Mucosa of descending colon (tissue), 3 donors: ENCODE results near the gene LAMTOR2. TPM values are rescaled to one million over a fixed set of nuclear protein-coding genes. Genes with fewer than 3 reads are reported as not detected.

Source experiments
- ATAC-seq: fragments of 200-7000 bp; cut with Tn5 transposase; one replicate; pipeline ENCODE4 v1.9.1; 2020; ENCODE audit warnings: mild to moderate bottlenecking, moderate library complexity
- DNase-seq, 3 donors: peaks; one replicate each; pipeline ENCODE4 v3.0.0-alpha.2; 2020
- H3K36me3 ChIP-seq: fragments of 200-600 bp; one replicate; pipeline ENCODE4 v1.8.0; 2021; ENCODE audit warnings: low read depth, mild to moderate bottlenecking
- H3K4me1 ChIP-seq: fragments of 200-600 bp; one replicate; pipeline ENCODE4 v1.8.0; 2021; ENCODE audit warnings: low read depth, mild to moderate bottlenecking
- H3K4me3 ChIP-seq: fragments of 200-600 bp; one replicate; pipeline ENCODE4 v1.8.0; 2021; ENCODE audit warnings: mild to moderate bottlenecking
- H3K9me3 ChIP-seq: fragments of 200-600 bp; one replicate; pipeline ENCODE4 v1.8.0; 2021; ENCODE audit warnings: mild to moderate bottlenecking
- CTCF ChIP-seq: fragments of 200-600 bp; IDR thresholded peaks from one replicate; pipeline ENCODE4 v1.8.0; 2022; ENCODE audit warnings: antibody characterized with exemption, mild to moderate bottlenecking
- intact Hi-C, 2 donors: fragments of 100-400 bp; cut with DNase I in 1 of 2; cut with micrococcal nuclease in 1 of 2; formaldehyde crosslinking; loops; one replicate each; pipeline versions ENCODE4 v1.11.0 to v1.11.1; 2022; cut with DNase I, micrococcal nuclease
- total RNA-seq, 3 donors: library from RNA; stranded (reverse); fragmentation: NEBNext Ultra II Directional in 2 of 3; extraction: Animal tissue kit (Norgen Biotek cat#: 25700) in 2 of 3; gene quantifications; one replicate each; pipeline versions ENCODE4 v1.2.1 to v1.2.4, GENCODE V29; 2021 to 2023
- donor health status: DM: no; HTN: no; CAD: no; lungs with moderate emphysema.
- donor health status: DM: no; HTN: no; CAD: no.
- donor health status: DM: no; HTN: yes; CAD: no.

The LAMTOR2 gene
- total RNA-seq, 3 donors from 2014 or later, result 49.8 to 73.4 (median 60.7) TPM

- no peaks in the 10 kb centered on the region for H3K4me1 ChIP-seq
- H3K9me3 ChIP-seq, result no peaks in the 10 kb centered on the region
- no peak for TF ChIP-seq CTCF
- H3K4me3 ChIP-seq, result no peak overlapping the region
- peaks cover 14% of the 10 kb centered on the region for H3K36me3 ChIP-seq
- DNase-seq (no peak), ATAC-seq (no peak)
- intact Hi-C loops, result no loop called here
Observed at GRCh38 chr1:156012051-156012817, 42.3 kb upstream of the LAMTOR2 start.

GRCh38 chr1:156014829-156015228, 39.8 kb upstream of the LAMTOR2 start:
- H3K4me1 ChIP-seq, result peaks cover 5% of the 10 kb centered on the region
- no peaks in the 10 kb centered on the region for H3K9me3 ChIP-seq
- peaks cover 14% of the 10 kb centered on the region for H3K36me3 ChIP-seq
- no peak overlapping the region for H3K4me3 ChIP-seq
- intact Hi-C loops, result no loop called here
- DNase-seq (no peak), ATAC-seq (no peak)
- no peak for TF ChIP-seq CTCF

GRCh38 chr1:156019946-156020292, 34.7 kb upstream of the LAMTOR2 start:
- intact Hi-C loops, result no loop called here
- no peak for TF ChIP-seq CTCF

GRCh38 chr1:156020293-156021092, 34.1 kb upstream of the LAMTOR2 start, which contains the start of gene SSR2:
SSR2 (minus strand) TSS chr1:156020951; CDS start chr1:156020167, 784 bp downstream.
- Histone ChIP-seq H3K36me3 (no peaks in the 10 kb centered on the region), H3K4me1 (peaks cover 9% of the 10 kb centered on the region), H3K4me3 (peak within 1 kb of the TSS; percentile 74), H3K9me3 (no peaks in the 10 kb centered on the region)
- ATAC-seq (peak; percentile 100), DNase-seq (peak; percentile 84 to 95 (median 88))
- TF ChIP-seq CTCF, result no peak
- intact Hi-C loops, result no loop called here

More at GRCh38 chr1:156019946-156020292, 34.7 kb upstream of the LAMTOR2 start:
- peaks cover 9% of the 10 kb centered on the region for H3K4me1 ChIP-seq
- peak overlapping the region; percentile 74 for H3K4me3 ChIP-seq
- no peaks in the 10 kb centered on the region for H3K36me3 ChIP-seq
- no peak for DNase-seq
- H3K9me3 ChIP-seq, result no peaks in the 10 kb centered on the region
- ATAC-seq, result no peak

- ATAC-seq, result no peak
- H3K4me3 ChIP-seq, result peak overlapping the region; percentile 74
- no peaks in the 10 kb centered on the region for H3K9me3 ChIP-seq
- no peak for TF ChIP-seq CTCF
- intact Hi-C loops, result no loop called here
- peaks cover 9% of the 10 kb centered on the region for H3K4me1 ChIP-seq
- no peak for DNase-seq
- H3K36me3 ChIP-seq, result no peaks in the 10 kb centered on the region
Observed at GRCh38 chr1:156021093-156021428, 33.5 kb upstream of the LAMTOR2 start.
